Measurements from ENCODE around the gene WDPCP. TPM values are rescaled to one million over a fixed set of nuclear protein-coding genes. Genes with fewer than 3 reads are reported as not detected.

WDPCP gene
- total RNA-seq, 1 experiment from 2014 or later: 15.2 TPM

- H3K27ac ChIP-seq: no peak overlapping the region
- no peaks in the 10 kb centered on the region for H3K9me2 ChIP-seq (ENCODE audit: insufficient read depth)
- no peak for DNase-seq
- no peaks in the 10 kb centered on the region for H3K36me3 ChIP-seq (ENCODE audit: low read depth)
- CTCF ChIA-PET: no interaction called here
- POLR2A ChIA-PET (ENCODE audit: unreplicated experiment): no interaction called here
- no peaks in the 10 kb centered on the region for H3K27me3 ChIP-seq (ENCODE audit: insufficient read depth, low read depth)
- BruUV-seq (replicated peaks): no TSS peak
- no peaks in the 10 kb centered on the region for H3K79me2 ChIP-seq (ENCODE audit: low read depth)
- H3K4me2 ChIP-seq: no peak overlapping the region
- no peak overlapping the region for H2AFZ ChIP-seq
- no peaks in the 10 kb centered on the region for H4K20me1 ChIP-seq (ENCODE audit: insufficient read depth)
- intact Hi-C loops (cut with micrococcal nuclease; ENCODE audit: unreplicated experiment): no loop called here
- peaks cover 9% of the 10 kb centered on the region for H3K4me1 ChIP-seq (replicated peaks; ENCODE audit: insufficient read depth)
- no peak overlapping the region for H3K4me3 ChIP-seq
- no peaks in the 10 kb centered on the region for H3F3A ChIP-seq (ENCODE audit: insufficient read depth, low read depth)
- H3K9me3 ChIP-seq (ENCODE audit: insufficient read depth, low read depth): no peaks in the 10 kb centered on the region
- TF ChIP-seq CTCF (conservative IDR thresholded peaks at IDR 0.05): no peak
- no peak for TF ChIP-seq EZH2 (IDR thresholded peaks at IDR 0.05; ENCODE audit: low read depth)
Observed at GRCh38 chr2:63122921-63123320, 465.4 kb downstream of the WDPCP start.

GRCh38 chr2:63121055-63121834 is 467.0 kb downstream of the WDPCP start:
- Histone ChIP-seq H3K9me3 (ENCODE audit: insufficient read depth, low read depth) (no peaks in the 10 kb centered on the region), H3K27ac (no peak overlapping the region), H3K9me2 (ENCODE audit: insufficient read depth) (no peaks in the 10 kb centered on the region), H3K4me3 (no peak overlapping the region), H3K36me3 (ENCODE audit: low read depth) (no peaks in the 10 kb centered on the region), H3K27me3 (ENCODE audit: insufficient read depth, low read depth) (no peaks in the 10 kb centered on the region), H3K4me2 (no peak overlapping the region), H3K4me1 (replicated peaks; ENCODE audit: insufficient read depth) (peaks cover 9% of the 10 kb centered on the region), H4K20me1 (ENCODE audit: insufficient read depth) (no peaks in the 10 kb centered on the region), H3F3A (ENCODE audit: insufficient read depth, low read depth) (no peaks in the 10 kb centered on the region), H2AFZ (no peak overlapping the region), H3K79me2 (ENCODE audit: low read depth) (no peaks in the 10 kb centered on the region)
- intact Hi-C loops (cut with micrococcal nuclease; ENCODE audit: unreplicated experiment): no loop called here
- ChIA-PET POLR2A (ENCODE audit: unreplicated experiment) (no interaction called here), CTCF (no interaction called here)
- no peak for TF ChIP-seq EZH2 (IDR thresholded peaks at IDR 0.05; ENCODE audit: low read depth)
- TF ChIP-seq CTCF (conservative IDR thresholded peaks at IDR 0.05): no peak
- BruUV-seq (replicated peaks): no TSS peak
- DNase-seq: no peak

GRCh38 chr2:63118821-63119220 is 469.5 kb downstream of the WDPCP start:
- intact Hi-C loops (cut with micrococcal nuclease; ENCODE audit: unreplicated experiment): no loop called here
- Histone ChIP-seq H3K79me2 (ENCODE audit: low read depth) (no peaks in the 10 kb centered on the region), H3K4me3 (no peak overlapping the region), H3K9me2 (ENCODE audit: insufficient read depth) (no peaks in the 10 kb centered on the region), H3K4me2 (no peak overlapping the region), H3F3A (ENCODE audit: insufficient read depth, low read depth) (no peaks in the 10 kb centered on the region), H3K4me1 (replicated peaks; ENCODE audit: insufficient read depth) (no peaks in the 10 kb centered on the region), H3K27ac (no peak overlapping the region), H3K36me3 (ENCODE audit: low read depth) (no peaks in the 10 kb centered on the region), H3K9me3 (ENCODE audit: insufficient read depth, low read depth) (no peaks in the 10 kb centered on the region), H2AFZ (no peak overlapping the region), H4K20me1 (ENCODE audit: insufficient read depth) (no peaks in the 10 kb centered on the region), H3K27me3 (ENCODE audit: insufficient read depth, low read depth) (no peaks in the 10 kb centered on the region)
- DNase-seq: no peak
- no peak for TF ChIP-seq CTCF (conservative IDR thresholded peaks at IDR 0.05)
- TF ChIP-seq EZH2 (IDR thresholded peaks at IDR 0.05; ENCODE audit: low read depth): no peak
- POLR2A ChIA-PET (ENCODE audit: unreplicated experiment): no interaction called here
- BruUV-seq (replicated peaks): no TSS peak
- CTCF ChIA-PET: no interaction called here
